IPS-18c (cell line): Measurements from ENCODE around the gene CYP2R1.

Experiments used
- H3K4me3 ChIP-seq: 2 replicates; pipeline ENCODE4 v1.7.0; 2013; ENCODE audit warnings: low read depth, mild to moderate bottlenecking, low read length, moderate library complexity; ENCODE audit not compliant: insufficient read depth
- H3K9me3 ChIP-seq: one replicate; pipeline ENCODE4 v1.6.1; 2013; ENCODE audit warnings: mild to moderate bottlenecking, low read length, moderate library complexity; ENCODE audit not compliant: control insufficient read depth, insufficient read depth

The CYP2R1 gene

GRCh38 chr11:14858404-14858803, 33.6 kb downstream of the CYP2R1 start:
- Histone ChIP-seq H3K4me3 (no peak overlapping the region), H3K9me3 (no peaks in the 10 kb centered on the region)

- Histone ChIP-seq H3K9me3 (no peaks in the 10 kb centered on the region), H3K4me3 (no peak overlapping the region)
Observed at GRCh38 chr11:14857621-14858020, 34.4 kb downstream of the CYP2R1 start.

- no peaks in the 10 kb centered on the region for H3K9me3 ChIP-seq
- H3K4me3 ChIP-seq = no peak overlapping the region
Observed at GRCh38 chr11:14855890-14856289, 36.1 kb downstream of the CYP2R1 start.

GRCh38 chr11:14854057-14854456, 38.0 kb downstream of the CYP2R1 start:
- H3K4me3 ChIP-seq = no peak overlapping the region
- no peaks in the 10 kb centered on the region for H3K9me3 ChIP-seq

GRCh38 chr11:14852571-14853177, 39.4 kb downstream of the CYP2R1 start:
- no peak overlapping the region for H3K4me3 ChIP-seq
- H3K9me3 ChIP-seq = no peaks in the 10 kb centered on the region

- Histone ChIP-seq H3K9me3 (no peaks in the 10 kb centered on the region), H3K4me3 (no peak overlapping the region)
Observed at GRCh38 chr11:14842002-14842401, 50.0 kb downstream of the CYP2R1 start.

GRCh38 chr11:14835496-14836492, 56.2 kb downstream of the CYP2R1 start:
- Histone ChIP-seq H3K4me3 (no peak overlapping the region), H3K9me3 (no peaks in the 10 kb centered on the region)
